Psoas muscle (tissue), 8 donors: ENCODE data around the gene ATP13A1. TPM values are rescaled to one million over a fixed set of nuclear protein-coding genes. Genes with fewer than 3 reads are reported as not detected.
"Not testable (repeated sequence)": the region's sequence is repeated elsewhere in the genome, so short reads cannot be mapped to it uniquely, and the experiment has no call there.

Source experiments
- ATAC-seq, 4 donors: fragments of 200-7000 bp; cut with Tn5 transposase; one replicate each; pipeline ENCODE4 v1.9.1; 2020; ENCODE audit warnings: moderate library complexity in 3 of 4, mild to moderate bottlenecking in 2 of 4
- DNase-seq, 2 donors: peaks; one replicate each; pipeline ENCODE4 v3.0.0-alpha.2; 2020
- H3K27ac ChIP-seq: fragments of 200-600 bp; one replicate; pipeline ENCODE4 v1.8.0; 2022
- H3K27me3 ChIP-seq, 3 donors: fragments of 200-600 bp in 1 of 3; one replicate each; pipeline versions ENCODE4 v1.6.1 to v1.8.0; 2013 to 2022; ENCODE audit warnings: low read length in 2 of 3, mild to moderate bottlenecking in 2 of 3, moderate library complexity in 1 of 3; ENCODE audit not compliant: insufficient read depth in 3 of 3
- H3K36me3 ChIP-seq, 2 donors: fragments of 200-600 bp in 1 of 2; one replicate each; pipeline versions ENCODE4 v1.6.1 to v1.8.0; 2013 to 2022; ENCODE audit warnings: low read depth in 1 of 2, mild to moderate bottlenecking in 1 of 2, moderate library complexity in 1 of 2; ENCODE audit not compliant: insufficient read depth in 1 of 2
- H3K4me1 ChIP-seq: fragments of 200-600 bp; one replicate; pipeline ENCODE4 v1.8.0; 2022
- H3K4me3 ChIP-seq: fragments of 200-600 bp; one replicate; pipeline ENCODE4 v1.8.0; 2022; ENCODE audit warnings: mild to moderate bottlenecking
- H3K9me3 ChIP-seq: fragments of 200-600 bp; one replicate; pipeline ENCODE4 v1.8.0; 2022
- CTCF ChIP-seq: fragments of 200-600 bp; IDR thresholded peaks from one replicate; pipeline ENCODE4 v1.8.0; 2022; ENCODE audit warnings: antibody characterized with exemption
- WGBS, 3 donors: extraction: QIAGEN DNeasy Blood & Tissue Kit; methylation state at CpG; one replicate each; pipeline versions ENCODE4 v1.1.6 to v1.1.7; 2013; 5-methylcytosine and 5-hydroxymethylcytosine counted together
- intact Hi-C, 2 donors: fragments of 100-400 bp; cut with DNase I; formaldehyde crosslinking; loops; one replicate each; pipeline versions ENCODE4 v1.11.0 to v1.14.2; 2022
- polyA plus RNA-seq, 3 donors: library from polyadenylated mRNA; stranded (reverse); fragments of 200-250 nt; gene quantifications; one replicate each; pipeline ENCODE4 v1.2.3, GENCODE V29; 2013
- total RNA-seq, 4 donors: library from RNA; stranded (reverse); fragmentation: NEBNext Ultra II Directional in 2 of 4; extraction: Animal tissue kit (Norgen Biotek cat#: 25700) in 2 of 4; gene quantifications; one replicate each; pipeline versions ENCODE4 v1.2.1 to v1.2.4, GENCODE V29; 2021 to 2023
- donor health status: healthy with polysubstance abuse.
- donor health status: DM: no; HTN: no; CAD: no; lungs with moderate emphysema.
- donor health status: Bipolar disorder and iron deficiency.
- donor health status: healthy.
- donor health status: DM: yes; HTN: yes; CAD: no.
- donor health status: DM: no; HTN: no; CAD: no.
- donor health status: DM: no; HTN: no; CAD: no.
- donor health status: DM: yes; HTN: yes; CAD: no.

Gene ATP13A1
- total and polyA plus RNA-seq, 7 donors, result 15.4 to 27.5 (median 20.6) TPM

GRCh38 chr19:19704836-19705235, 41.4 kb upstream of the ATP13A1 start:
- intact Hi-C loops, result no loop called here
- 84 to 89% (median 87%) methylated on average over 5 to 6 of the region's 6 CpGs for WGBS, 3 donors
- DNase-seq (no peak), ATAC-seq (no peak)
- H3K4me1 ChIP-seq, result no peaks in the 10 kb centered on the region
- H3K27me3 ChIP-seq, result no peaks in the 10 kb centered on the region
- no peak for TF ChIP-seq CTCF
- no peak overlapping the region for H3K27ac ChIP-seq
- peaks cover 0 to 4% of the 10 kb centered on the region in 2 donors for H3K36me3 ChIP-seq
- H3K9me3 ChIP-seq, result peaks cover 68% of the 10 kb centered on the region
- H3K4me3 ChIP-seq, result no peak overlapping the region

- WGBS, 3 donors, result 86 to 94% (median 89%) methylated on average over 1 of the region's 1 CpG
- H3K36me3 ChIP-seq, H3K27me3 ChIP-seq, intact Hi-C loops, H3K4me1 ChIP-seq, H3K27ac ChIP-seq, ATAC-seq, H3K4me3 ChIP-seq, DNase-seq: not testable (repeated sequence)
- peaks cover 41% of the 10 kb centered on the region for H3K9me3 ChIP-seq
Measured at GRCh38 chr19:19700493-19700892, 37.0 kb upstream of the ATP13A1 start.

GRCh38 chr19:19697589-19697988, 34.1 kb upstream of the ATP13A1 start:
- WGBS, 3 donors, result 84 to 90% (median 89%) methylated on average over 5 of the region's 5 CpGs
- no peak for DNase-seq
- intact Hi-C loops, result no loop called here
- no peak for TF ChIP-seq CTCF
- H3K4me3 ChIP-seq, result no peak overlapping the region
- peaks cover 25% of the 10 kb centered on the region for H3K9me3 ChIP-seq
- no peak overlapping the region for H3K27ac ChIP-seq
- H3K4me1 ChIP-seq, result no peaks in the 10 kb centered on the region
- H3K27me3 ChIP-seq, result no peaks in the 10 kb centered on the region
- H3K36me3 ChIP-seq, result no peaks in the 10 kb centered on the region
- ATAC-seq, result no peak

GRCh38 chr19:19696386-19696785, 32.9 kb upstream of the ATP13A1 start:
- no peak overlapping the region for H3K4me3 ChIP-seq
- no peak overlapping the region for H3K27ac ChIP-seq
- H3K27me3 ChIP-seq, result no peaks in the 10 kb centered on the region
- H3K4me1 ChIP-seq, result no peaks in the 10 kb centered on the region
- no peak for ATAC-seq
- peaks cover 19% of the 10 kb centered on the region for H3K9me3 ChIP-seq
- no peaks in the 10 kb centered on the region for H3K36me3 ChIP-seq
- WGBS, 3 donors, result 64 to 82% (median 75%) methylated on average over 2 of the region's 2 CpGs
- no peak for TF ChIP-seq CTCF
- no peak for DNase-seq
- intact Hi-C loops, result no loop called here

GRCh38 chr19:19691683-19692082, 28.2 kb upstream of the ATP13A1 start:
- Histone ChIP-seq H3K27ac (no peak overlapping the region), H3K36me3 (no peaks in the 10 kb centered on the region), H3K4me1 (no peaks in the 10 kb centered on the region), H3K9me3 (peaks cover 3% of the 10 kb centered on the region), H3K4me3 (no peak overlapping the region), H3K27me3 (no peaks in the 10 kb centered on the region)
- 84 to 91% (median 85%) methylated on average over 10 of the region's 10 CpGs for WGBS, 3 donors
- ATAC-seq, result no peak
- intact Hi-C loops, result no loop called here
- DNase-seq, result no peak
- TF ChIP-seq CTCF, result no peak

- ATAC-seq, H3K4me1 ChIP-seq, H3K27me3 ChIP-seq, H3K27ac ChIP-seq, DNase-seq, H3K36me3 ChIP-seq, intact Hi-C loops, H3K4me3 ChIP-seq: not testable (repeated sequence)
- WGBS, 3 donors, result 96 to 97% (median 97%) methylated on average over 10 of the region's 10 CpGs
- H3K9me3 ChIP-seq, result peaks cover 24% of the 10 kb centered on the region
Measured at GRCh38 chr19:19689023-19689422, 25.5 kb upstream of the ATP13A1 start.
